Measurements from ENCODE around the gene TRHDE.

TRHDE gene, protein sequence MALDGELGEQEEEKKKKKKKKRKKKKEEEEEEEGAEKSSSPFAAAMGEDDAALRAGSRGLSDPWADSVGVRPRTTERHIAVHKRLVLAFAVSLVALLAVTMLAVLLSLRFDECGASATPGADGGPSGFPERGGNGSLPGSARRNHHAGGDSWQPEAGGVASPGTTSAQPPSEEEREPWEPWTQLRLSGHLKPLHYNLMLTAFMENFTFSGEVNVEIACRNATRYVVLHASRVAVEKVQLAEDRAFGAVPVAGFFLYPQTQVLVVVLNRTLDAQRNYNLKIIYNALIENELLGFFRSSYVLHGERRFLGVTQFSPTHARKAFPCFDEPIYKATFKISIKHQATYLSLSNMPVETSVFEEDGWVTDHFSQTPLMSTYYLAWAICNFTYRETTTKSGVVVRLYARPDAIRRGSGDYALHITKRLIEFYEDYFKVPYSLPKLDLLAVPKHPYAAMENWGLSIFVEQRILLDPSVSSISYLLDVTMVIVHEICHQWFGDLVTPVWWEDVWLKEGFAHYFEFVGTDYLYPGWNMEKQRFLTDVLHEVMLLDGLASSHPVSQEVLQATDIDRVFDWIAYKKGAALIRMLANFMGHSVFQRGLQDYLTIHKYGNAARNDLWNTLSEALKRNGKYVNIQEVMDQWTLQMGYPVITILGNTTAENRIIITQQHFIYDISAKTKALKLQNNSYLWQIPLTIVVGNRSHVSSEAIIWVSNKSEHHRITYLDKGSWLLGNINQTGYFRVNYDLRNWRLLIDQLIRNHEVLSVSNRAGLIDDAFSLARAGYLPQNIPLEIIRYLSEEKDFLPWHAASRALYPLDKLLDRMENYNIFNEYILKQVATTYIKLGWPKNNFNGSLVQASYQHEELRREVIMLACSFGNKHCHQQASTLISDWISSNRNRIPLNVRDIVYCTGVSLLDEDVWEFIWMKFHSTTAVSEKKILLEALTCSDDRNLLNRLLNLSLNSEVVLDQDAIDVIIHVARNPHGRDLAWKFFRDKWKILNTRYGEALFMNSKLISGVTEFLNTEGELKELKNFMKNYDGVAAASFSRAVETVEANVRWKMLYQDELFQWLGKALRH

DNA sequence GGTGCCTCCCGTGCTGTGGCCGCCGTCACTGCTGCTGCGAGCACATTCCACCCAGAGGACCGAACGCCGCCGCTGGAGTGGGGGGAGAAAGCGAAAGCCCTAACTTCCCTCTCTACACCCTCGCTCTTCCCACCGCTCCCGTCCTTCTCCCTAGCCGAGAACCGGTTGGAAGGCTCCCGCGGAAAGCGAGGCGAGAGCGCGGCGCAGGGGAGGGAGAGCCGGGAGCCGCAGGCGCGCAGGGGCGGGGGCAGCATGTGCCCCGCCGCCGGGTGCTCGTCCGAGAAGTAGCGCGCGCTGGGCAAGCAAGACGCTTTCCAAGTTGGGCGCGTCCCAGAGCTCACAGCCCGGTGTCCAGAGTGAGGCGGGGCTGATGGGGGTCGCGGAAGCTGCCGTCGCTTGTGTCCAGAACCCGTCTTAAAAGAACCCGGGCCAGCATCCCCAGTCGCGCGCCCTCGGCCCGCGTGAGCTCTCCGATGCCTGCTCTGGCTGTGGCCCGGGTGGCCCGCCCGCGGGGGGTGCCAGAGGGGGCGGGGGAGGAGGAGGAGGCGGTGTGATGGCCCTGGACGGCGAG lies at the start of gene TRHDE:
TRHDE (plus strand) TSS at position 280 of the 571 bp plus-strand sequence; CDS start at position 554, 274 bp downstream.
- DNase-seq, result no peak

DNA sequence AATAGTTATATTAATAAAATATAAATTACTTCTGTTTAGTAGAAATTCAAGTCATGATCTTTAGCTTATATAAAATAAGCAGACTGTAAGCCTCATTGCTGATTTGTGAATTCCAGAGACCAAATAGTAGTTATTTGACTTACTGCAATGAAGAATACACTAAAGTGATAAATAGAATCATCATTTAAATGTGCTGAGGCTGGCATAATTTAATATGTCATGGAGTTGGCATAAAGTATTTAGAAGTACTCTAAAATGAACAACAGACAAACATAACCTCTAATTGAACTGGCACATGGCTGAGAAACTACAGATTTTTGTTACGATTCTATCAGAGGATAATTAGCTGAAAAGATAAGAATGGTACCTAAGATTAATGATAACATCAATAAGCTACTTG lies 45.7 kb upstream of the TRHDE start:
- no peak for DNase-seq

DNA sequence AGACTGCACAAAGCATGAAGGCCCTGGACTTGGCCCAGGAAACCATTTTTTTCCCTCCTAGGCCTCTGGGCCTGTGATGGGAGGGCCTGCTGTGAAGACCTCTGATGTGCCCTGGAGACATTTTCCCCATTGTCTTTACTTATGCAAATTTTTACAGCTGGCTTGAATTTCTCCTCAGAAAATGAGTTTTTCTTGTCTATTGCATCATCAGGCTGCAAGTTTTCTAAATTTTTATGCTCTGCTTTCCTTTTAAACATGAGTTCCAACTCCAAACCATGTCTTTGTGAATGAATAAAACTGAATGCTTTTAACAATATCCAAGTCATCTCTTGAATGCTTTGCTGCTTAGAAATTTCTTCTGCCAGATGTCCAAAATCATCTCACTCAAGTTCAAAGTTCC lies 43.7 kb upstream of the TRHDE start:
- no peak for DNase-seq

DNA sequence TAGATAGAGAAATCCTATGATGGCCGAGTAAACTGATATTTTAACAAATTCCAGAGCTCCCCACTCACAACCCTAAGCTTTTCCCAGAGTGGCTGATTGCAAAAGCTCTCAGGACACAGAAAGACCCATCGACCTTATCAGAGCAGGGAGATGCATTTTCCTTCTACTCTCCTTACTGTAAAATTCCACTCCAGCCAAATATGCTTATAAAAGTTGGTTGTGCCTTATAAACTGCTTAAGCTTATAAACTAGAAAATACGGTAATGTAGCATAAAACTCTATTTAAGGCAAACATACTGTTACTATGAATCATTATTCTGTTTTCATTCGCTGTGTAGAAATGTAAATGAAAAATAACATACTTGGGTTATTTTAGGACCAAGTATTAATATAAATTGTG lies 41.6 kb upstream of the TRHDE start:
- DNase-seq, result no peak

DNA sequence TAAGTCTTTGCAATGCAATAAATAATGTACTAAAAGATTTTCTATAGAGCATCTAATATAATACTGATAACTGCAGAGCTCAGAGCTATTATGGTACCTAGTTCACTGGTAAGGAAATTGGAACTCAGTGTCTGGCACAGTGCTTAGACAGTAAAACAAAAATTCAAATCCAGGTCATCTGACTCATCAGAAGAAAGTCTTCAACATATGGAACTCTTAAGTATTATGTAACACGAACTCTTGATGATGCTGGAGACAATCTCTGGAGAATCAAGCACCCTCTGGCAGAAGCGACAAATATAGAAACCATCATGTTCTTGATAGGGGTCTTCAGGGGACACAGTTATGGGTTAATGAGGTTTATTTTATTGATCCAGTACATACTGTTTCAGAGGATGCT lies 37.3 kb upstream of the TRHDE start:
- no peak for DNase-seq

DNA sequence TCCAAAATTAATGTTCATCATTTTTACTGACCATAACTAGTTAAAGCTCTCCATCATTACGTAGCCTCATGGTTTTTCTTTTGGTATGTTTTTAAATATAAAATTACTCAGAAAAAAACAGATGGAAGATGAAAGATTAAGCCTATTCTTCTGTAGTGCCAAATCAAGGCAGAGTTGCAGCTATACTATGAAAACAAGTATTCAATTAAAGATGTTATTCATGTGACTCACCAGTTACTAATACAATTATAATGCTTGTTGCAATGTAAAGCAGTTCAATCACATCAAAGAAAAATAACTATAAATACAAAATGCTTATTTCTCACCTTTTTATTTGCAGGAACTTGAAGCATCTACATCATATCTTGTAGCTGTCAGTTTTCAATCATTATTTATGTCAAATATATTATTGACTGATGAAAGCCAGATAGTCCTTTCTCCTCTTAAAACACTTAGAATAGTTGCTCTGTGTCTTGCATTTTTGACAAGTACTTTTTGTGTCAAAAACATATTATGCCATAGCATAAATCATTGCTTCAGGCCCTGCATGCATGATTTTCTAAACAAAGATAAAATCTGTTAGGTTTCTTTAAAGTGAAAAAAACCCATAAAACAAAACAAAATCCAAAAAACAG lies 36.0 kb upstream of the TRHDE start:
- DNase-seq, result no peak

DNA sequence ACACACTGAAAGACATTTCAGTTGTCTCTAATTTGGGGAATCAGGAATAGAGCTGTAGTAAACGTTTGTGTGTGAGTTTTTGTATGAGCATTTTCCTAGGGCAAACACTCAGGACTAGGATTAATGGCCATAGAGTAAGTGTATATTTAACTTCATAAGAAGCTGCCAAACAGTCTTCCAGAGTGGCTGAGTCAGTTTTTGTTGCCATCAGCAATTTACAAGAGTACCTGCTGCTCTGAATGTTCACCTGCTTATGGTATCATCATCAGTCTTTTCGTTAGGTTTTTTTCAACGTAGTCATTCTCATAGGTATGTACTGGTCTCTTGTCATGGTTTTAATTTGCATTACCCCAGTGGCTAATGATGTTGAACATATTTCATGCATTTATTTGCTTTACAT lies 30.6 kb upstream of the TRHDE start:
- no peak for DNase-seq

DNA sequence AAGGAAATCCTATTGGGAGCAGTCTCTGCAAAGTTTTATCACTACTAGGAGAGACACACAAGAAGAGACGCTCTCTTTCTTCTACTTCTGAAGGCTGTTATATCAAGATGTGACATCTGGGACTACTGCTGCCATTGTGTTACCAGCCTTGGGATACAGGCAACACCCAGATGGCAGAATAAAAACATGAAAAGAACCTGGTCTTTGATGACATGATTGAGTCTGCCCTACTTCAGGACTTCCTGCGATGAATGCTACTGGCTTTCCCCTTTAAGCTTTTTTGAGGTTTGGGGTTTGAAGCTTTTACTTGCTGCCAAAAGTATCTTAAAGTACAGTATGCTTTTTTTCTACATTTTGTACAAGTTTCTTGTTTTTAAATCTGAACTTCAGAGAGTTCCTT lies 29.2 kb upstream of the TRHDE start:
- DNase-seq, result no peak

DNA sequence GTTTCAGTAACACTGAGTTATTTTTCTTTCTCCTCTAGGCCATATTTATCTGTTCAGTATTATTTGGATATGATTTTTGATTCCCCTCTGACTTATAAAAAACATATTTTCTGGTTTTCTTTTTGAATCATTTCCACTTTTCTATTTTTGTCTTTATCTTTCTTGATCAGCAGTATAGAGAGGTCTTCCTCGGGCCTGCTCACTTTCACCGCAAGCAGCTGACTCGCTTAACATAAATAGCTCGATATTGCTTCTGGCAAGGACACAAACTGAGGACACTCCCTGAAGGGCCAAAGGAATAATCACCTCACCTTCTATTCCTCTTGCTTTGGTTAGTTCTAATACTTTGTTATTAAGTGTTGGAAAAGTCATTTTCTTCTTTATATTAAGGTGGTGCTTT lies 25.8 kb upstream of the TRHDE start:
- DNase-seq, result no peak

DNA sequence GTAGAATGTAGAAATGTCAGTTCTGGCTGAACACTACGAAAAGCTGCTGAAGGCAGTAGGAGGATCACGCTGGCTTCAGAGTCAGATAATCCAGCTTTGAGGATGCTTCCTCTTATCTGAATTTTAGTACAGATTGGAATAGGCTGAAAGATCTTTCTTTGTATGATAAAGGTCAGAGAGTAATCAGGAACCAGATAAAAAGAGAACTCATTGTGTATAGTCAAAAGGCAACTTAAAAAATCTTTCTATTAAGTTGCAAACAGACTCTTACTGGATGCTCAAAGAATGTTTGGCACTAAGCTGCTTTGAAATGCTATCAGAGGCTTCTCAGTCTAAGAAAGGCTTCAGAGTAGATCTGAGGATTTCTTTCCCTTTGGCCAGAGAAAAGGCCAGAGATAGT lies 21.8 kb upstream of the TRHDE start:
- no peak for DNase-seq

DNA sequence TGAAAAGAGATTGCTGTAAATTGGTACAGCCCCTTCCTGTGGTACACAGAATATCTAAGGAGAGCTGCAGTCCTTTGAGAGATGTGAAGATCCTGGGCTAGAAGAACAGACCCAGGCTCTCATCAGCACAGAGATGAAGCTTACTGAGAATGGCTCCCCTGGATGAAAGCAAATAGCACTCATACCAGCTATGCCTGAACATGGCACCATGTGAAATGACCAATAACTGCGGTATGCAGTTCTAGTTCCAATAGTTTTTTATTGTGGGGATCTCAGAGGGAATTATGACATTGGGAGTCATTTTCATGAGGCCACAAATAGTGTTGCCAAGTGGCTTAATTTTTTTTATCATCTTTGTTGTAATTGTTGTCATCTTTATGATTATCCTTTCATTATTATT lies 15.4 kb upstream of the TRHDE start:
- no peak for DNase-seq

DNA sequence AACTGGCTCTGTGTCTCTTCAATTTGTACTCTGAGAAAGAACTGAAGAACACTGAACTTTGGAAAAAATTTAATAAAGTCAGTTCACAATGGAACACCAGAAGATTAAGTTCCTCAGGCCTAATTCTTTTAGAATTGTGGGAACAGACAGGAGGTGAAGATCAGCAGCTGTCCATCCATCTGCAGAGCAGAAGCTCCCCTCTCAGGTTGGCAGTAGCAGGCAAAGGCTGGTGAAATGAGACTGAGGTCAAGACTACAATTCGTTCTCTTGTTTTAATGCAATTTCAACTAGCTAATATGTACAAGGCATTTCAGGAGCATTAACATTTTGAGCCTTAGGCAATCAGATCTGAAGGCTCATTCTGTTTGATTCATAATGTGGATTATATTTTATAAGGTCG lies 10.3 kb upstream of the TRHDE start:
- DNase-seq, result no peak

DNA sequence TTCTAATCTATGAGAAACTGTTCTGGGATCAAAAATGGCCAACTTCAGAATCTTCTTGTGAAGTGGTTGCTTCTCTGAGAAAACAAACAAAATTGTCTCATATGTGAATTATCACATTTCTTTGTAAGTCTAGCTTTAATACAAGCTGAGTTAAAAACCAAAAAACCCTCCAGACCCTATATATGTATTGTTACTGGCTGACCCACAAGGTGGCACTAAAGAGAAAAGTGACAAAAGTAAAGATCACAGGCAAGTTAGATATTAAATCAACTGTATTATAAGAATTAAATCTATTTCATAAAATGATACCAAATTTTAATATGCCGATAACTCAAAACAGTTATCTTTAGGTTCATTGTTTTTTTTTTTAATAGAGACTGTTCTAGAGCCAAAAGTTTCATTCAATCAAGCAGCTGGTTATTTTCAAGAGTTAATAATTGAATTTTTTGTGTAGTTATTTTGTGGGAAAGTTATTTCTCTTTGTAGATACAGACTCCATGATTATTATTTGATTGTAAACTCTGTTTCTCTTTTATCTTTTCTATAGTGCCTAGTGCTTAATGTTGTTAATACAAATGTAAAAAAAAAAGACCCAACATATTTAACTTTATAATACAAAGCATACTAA lies 7.5 kb upstream of the TRHDE start:
- DNase-seq, result no peak

DNA sequence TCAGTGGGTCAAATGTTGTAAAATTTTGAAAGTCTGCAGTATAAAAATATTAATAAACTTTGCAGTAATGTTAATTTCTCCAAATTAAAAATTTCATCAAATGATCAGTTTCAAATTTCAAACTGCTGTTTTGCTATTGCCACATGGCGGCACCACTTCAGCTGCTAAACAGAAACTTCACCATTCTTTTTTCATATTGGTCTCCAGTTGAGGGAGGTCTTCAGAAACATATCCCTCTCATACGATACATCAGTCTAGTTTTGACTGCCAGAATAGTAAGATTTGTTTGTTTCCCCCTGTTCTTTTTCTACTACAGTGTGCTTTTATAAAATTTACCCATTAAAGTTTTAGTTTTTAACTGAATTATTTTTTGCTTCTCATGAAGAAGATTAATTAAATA lies 4.2 kb upstream of the TRHDE start:
- DNase-seq, result no peak

DNA sequence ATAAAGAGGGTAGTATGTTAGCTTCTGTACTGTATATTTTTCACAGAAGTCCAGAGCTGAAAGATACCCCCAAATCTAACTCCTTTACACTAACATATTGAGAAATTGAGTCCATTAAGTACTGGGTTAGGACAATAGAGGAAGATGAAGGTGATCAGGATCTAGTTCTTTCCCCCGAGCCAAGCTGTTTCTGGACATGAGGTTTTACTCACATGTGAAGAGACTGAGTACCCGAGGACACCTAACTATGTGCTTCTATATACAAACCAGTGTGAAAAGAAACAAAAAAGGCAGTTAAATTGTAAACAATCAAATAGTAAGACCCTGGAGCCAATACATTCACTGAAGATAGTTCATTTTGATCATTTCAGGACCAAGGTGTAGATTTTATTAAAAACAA lies 3.8 kb upstream of the TRHDE start:
- no peak for DNase-seq

DNA sequence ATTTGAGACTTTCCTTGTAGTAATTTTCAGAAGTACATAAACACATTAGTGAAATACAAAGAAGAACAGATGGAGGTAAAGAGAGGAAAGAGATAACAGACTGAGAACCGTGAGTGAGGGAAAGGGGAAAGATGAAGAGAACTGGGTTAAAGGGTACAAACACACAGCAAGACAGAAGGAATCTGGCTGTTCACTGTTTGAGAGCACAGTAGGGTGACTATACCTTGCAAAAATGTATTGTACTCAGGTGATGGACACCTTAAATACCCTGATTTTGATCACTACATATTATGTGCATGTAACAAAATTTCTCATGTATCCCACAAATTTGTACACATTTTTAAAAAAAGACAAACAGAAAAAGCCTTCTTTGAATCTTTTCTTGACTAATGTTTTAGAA lies 2.7 kb upstream of the TRHDE start:
- no peak for DNase-seq

DNA sequence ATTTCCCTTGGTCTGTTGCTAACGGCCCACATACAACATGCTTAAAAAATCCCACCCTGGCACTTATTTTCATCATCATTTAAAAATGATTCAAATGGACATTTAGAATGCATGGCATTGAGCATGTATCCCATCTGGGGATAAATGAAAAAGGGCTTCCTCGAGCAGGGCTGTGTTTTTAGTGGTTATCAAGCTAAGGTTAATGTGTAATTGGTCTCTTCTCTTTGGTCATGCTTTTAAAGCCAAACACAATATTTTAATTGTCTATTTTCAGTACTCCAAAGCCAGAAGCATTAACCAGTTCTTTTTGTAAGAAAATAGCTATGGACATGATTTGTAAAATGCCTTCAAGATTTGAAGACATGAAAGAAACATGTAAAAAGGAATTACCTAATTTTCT lies 1.9 kb upstream of the TRHDE start:
- no peak for DNase-seq

DNA sequence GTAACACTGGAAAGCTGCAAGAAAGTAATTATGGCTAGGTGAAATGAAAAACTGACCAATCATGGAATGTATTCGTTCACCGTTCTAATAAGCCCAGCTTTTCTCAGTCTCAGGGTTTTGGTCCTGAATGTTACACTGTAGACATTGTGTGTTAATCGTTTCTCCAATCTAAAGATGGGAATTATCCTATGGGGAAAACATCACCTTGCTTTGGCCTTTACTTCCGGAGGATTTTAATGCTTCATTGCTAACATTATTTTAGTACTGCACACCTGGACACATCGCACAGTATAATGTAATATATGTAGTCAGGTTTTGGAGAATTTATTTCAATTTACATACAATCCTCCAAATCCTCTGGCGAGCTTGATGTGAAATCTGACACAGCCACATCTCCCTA lies 1.2 kb upstream of the TRHDE start:
- DNase-seq, result no peak

DNA sequence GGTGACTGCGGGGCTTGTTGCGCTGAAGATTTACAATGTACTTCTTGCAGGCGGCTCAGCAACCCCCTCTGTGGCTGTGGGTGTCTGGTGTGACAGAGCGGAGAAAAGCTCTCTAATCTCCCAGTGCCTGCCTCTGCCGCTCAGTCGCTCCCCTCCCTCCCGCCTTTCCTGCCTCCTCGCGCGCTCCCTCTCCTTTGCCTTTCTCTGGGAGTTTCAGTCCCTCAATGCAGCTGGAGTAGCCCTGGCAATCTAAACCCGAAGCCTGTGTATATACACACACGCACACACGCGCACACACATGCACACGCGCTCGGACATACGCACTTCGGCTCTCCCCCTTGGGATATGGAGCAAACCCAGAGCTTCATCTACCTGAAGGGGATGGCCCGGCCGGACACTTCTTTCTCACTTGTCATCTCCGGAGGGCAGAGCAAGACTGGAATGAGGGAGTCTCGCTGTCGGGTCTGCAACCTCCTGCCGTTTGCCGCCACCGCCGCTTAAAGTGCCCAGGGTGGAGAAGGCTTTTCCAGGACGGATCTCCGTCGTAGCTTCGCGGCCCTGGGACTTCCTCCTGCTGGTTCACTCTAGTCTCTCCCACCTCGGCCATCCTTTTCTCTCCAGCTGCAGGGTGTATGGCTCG lies 599 bp upstream of the TRHDE start:
- no peak for DNase-seq

DNA sequence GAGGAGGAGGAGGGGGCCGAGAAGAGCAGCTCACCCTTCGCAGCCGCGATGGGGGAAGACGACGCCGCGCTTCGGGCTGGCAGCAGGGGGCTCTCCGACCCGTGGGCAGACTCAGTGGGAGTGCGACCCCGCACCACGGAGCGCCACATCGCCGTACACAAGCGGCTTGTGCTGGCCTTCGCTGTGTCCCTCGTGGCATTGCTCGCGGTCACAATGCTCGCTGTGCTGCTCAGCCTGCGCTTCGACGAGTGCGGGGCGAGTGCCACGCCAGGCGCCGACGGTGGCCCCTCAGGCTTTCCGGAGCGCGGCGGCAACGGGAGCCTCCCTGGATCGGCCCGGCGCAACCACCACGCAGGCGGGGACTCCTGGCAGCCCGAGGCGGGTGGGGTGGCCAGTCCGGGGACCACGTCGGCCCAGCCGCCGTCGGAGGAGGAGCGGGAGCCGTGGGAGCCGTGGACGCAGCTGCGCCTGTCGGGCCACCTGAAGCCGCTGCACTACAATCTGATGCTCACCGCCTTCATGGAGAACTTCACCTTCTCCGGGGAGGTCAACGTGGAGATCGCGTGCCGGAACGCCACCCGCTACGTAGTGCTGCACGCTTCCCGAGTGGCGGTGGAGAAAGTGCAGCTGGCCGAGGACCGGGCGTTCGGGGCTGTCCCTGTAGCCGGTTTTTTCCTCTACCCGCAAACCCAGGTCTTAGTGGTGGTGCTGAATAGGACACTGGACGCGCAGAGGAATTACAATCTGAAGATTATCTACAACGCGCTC lies 745 bp downstream of the TRHDE start:
- DNase-seq, result no peak

DNA sequence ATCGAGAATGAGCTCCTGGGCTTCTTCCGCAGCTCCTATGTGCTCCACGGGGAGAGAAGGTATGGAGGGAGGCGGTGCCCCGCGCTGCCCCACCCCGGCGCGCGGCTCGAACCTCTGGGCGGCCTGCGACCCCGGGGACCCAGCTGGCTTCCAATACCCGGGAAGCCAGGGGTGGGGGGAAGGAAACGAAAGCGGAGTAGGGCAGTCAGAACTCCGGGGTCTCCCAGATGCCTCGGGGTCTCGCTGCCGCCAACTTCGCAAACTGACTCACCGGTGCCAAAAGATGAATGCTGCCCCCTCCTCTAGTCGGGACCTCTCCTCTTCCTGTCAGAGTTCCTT lies 1.3 kb downstream of the TRHDE start:
- DNase-seq, result no peak
